HepG2 (cell line): ENCODE data around the gene CKLF. TPM values are rescaled to one million over a fixed set of nuclear protein-coding genes. Genes with fewer than 3 reads are reported as not detected.

Experiments
- CCDC6 ChIP-seq: sonication (generic); formaldehyde crosslinking; IDR thresholded peaks from 2 replicates; pipeline ENCODE4 v1.8.1; 2022; ENCODE audit warnings: mild to moderate bottlenecking, missing genetic modification reagents, moderate library complexity
- GLI4 ChIP-seq: sonication (generic); formaldehyde crosslinking; IDR thresholded peaks from 2 replicates; pipeline ENCODE4 v1.5.1; 2020; ENCODE audit warnings: missing genetic modification reagents, mild to moderate bottlenecking, moderate library complexity, borderline replicate concordance
- GTF2F1 ChIP-seq: fragments of 150-350 bp; IDR thresholded peaks from 2 replicates; pipeline ENCODE4 v1.6.1; 2014; ENCODE audit warnings: low read length
- HDAC1 ChIP-seq: sonication (generic); formaldehyde crosslinking; IDR thresholded peaks from 2 replicates; pipeline ENCODE4 v1.5.1; 2020; ENCODE audit warnings: mild to moderate bottlenecking, missing genetic modification reagents
- HNF4G ChIP-seq, 2 experiments: sonication (generic) in 1 of 2; formaldehyde crosslinking in 1 of 2; IDR thresholded peaks; 2 replicates each; pipeline versions ENCODE4 v1.4.0 to v1.6.1; 2011 to 2020; ENCODE audit warnings: borderline replicate concordance in 2 of 2, low read depth in 2 of 2, mild to moderate bottlenecking in 2 of 2, low read length in 1 of 2, missing genetic modification reagents in 1 of 2, moderate library complexity in 1 of 2
- KLF16 ChIP-seq, 2 experiments: sonication (generic) in 1 of 2; formaldehyde crosslinking in 1 of 2; IDR thresholded peaks; 2 replicates each; pipeline versions ENCODE4 v1.6.1 to v1.8.0; 2016 to 2023; ENCODE audit warnings: missing genetic modification reagents in 2 of 2, missing compliant biosample characterization in 1 of 2
- SMAD3 ChIP-seq: sonication (generic); formaldehyde crosslinking; IDR thresholded peaks from 2 replicates; pipeline ENCODE4 v1.4.0; 2020; ENCODE audit warnings: missing genetic modification reagents
- YY1 ChIP-seq: IDR thresholded peaks from 2 replicates; pipeline ENCODE4 v1.6.1; 2011; ENCODE audit warnings: low read length, low read depth, moderate library complexity, mild to moderate bottlenecking; ENCODE audit not compliant: insufficient read depth, insufficient replicate concordance
- ZNF441 ChIP-seq: sonication (generic); formaldehyde crosslinking; IDR thresholded peaks from 2 replicates; pipeline ENCODE4 v1.7.0; 2021; ENCODE audit warnings: missing genetic modification reagents, borderline replicate concordance
- ZNF616 ChIP-seq: sonication (generic); formaldehyde crosslinking; IDR thresholded peaks from 2 replicates; pipeline ENCODE4 v1.5.0; 2020; ENCODE audit warnings: low read depth, mild to moderate bottlenecking, missing genetic modification reagents
- ZNF773 ChIP-seq: sonication (generic); formaldehyde crosslinking; IDR thresholded peaks from 2 replicates; pipeline ENCODE4 v1.4.0; 2020; ENCODE audit warnings: missing genetic modification reagents, borderline replicate concordance
- polyA plus RNA-seq, 8 experiments: library from polyadenylated mRNA; depleted of rRNA in 3 of 8; stranded (reverse) in 7 of 8; unstranded in 1 of 8; fragments of >200 nt; fragmentation: Illumina TruSeq in 4 of 8; extraction: Trizol in 4 of 8; gene quantifications; 2 replicates each; pipeline versions ENCODE4 v1.2.1 to v1.2.3, GENCODE V29; 2011 to 2016; ENCODE audit warnings: low read depth in 4 of 8, missing spikeins in 1 of 8, mixed read lengths in 1 of 8; ENCODE audit not compliant: insufficient read depth in 1 of 8
- total RNA-seq, 5 experiments: library from RNA; depleted of rRNA; stranded (reverse); fragments of >200 nt; fragmentation: Illumina TruSeq; extraction: Trizol; gene quantifications; 2 replicates each; pipeline ENCODE4 v1.2.3, GENCODE V29; 2016; ENCODE audit warnings: low read depth in 1 of 5
- TF ChIP-seq, protein P1 (sequence below): sonication (generic); formaldehyde crosslinking; IDR thresholded peaks from 2 replicates; pipeline ENCODE4 v1.5.0; 2020; ENCODE audit warnings: missing genetic modification reagents
- TF ChIP-seq, protein P2 (sequence below): sonication (generic); formaldehyde crosslinking; IDR thresholded peaks from 2 replicates; pipeline ENCODE4 v1.5.0; 2020; ENCODE audit warnings: missing genetic modification reagents
- TF ChIP-seq, protein P3 (sequence below): sonication (generic); formaldehyde crosslinking; IDR thresholded peaks from 2 replicates; pipeline ENCODE4 v1.4.0; 2020; ENCODE audit warnings: missing genetic modification reagents, low read depth, mild to moderate bottlenecking, borderline replicate concordance
- TF ChIP-seq, protein P4 (sequence below): sonication (generic); formaldehyde crosslinking; IDR thresholded peaks from 2 replicates; pipeline ENCODE4 v1.5.0; 2020; ENCODE audit warnings: missing genetic modification reagents
- TF ChIP-seq, protein P5 (sequence below): IDR thresholded peaks from 2 replicates; pipeline ENCODE4 v1.6.1; 2016; ENCODE audit warnings: low read depth, control low read depth
- TF ChIP-seq, protein P6 (sequence below): sonication (generic); formaldehyde crosslinking; IDR thresholded peaks from 2 replicates; pipeline ENCODE4 v1.4.0; 2020; ENCODE audit warnings: mild to moderate bottlenecking, missing genetic modification reagents
- TF ChIP-seq, protein P7 (sequence below): sonication (generic); formaldehyde crosslinking; IDR thresholded peaks from 2 replicates; pipeline ENCODE4 v1.8.1; 2023; ENCODE audit warnings: missing genetic modification reagents, inconsistent platforms, borderline replicate concordance

CKLF gene
- total and polyA plus RNA-seq, 2 of the 13 experiments (the other 11 are each of a cell fraction or from before 2014, with no cell fraction given), result 120 to 167 TPM

DNA sequence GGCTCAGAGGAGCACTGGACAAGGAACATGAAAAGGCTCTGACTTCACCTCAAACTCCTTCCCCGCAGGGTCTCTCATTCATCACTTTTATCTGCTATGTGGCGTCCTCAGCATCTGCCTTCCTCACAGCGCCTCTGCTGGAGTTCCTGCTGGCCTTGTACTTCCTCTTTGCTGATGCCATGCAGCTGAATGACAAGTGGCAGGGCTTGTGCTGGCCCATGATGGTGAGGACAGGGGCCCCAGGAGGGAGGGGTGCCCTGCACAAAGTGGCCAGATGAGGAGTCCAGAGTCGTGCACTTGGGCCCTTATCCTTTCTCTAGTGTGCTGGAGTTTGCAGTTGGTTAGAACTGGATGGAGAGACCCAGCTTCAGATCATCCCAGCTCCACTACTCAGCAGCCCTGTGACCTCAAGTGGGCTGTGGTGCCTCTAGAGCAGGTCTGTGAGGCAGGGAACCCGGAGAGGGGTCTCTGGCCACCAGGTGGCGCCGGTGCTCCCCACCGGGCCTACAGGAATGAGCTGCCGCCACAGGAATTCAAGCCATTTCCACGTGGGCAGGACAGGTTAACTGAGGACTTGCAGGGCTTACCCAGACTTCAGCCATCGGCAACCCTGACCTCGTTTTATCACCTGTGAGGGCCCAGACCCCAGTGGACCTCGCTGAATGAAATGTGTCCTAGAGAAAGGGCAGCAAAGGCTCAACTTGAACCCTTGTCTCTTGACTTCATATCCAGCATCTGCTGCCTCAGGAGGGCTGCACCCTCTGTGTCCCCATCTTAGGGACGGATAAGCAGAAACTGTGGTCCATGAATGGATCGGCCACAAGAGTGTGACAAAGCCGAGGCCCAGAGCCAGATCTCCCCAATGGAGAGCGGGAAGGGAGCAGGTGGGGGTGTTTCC lies 56.1 kb downstream of the CKLF start (continued):
- TF ChIP-seq GLI4 (CRISPR knock-in tag) (no peak), ZNF616 (CRISPR knock-in tag) (no peak), ZNF773 (CRISPR knock-in tag) (no peak), KLF16 (CRISPR knock-in tag; IDR thresholded peaks at IDR 0.05) (peak in 1 of 2 experiments; percentile 87; a peak in 2 of 4 replicates), YY1 (peak; percentile 76), GTF2F1 (peak; percentile 67; the same call in 1 of the 2 replicates), CCDC6 (CRISPR knock-in tag) (peak; percentile 19; the same call in 1 of the 2 replicates), SMAD3 (CRISPR knock-in tag) (peak; percentile 71; the same call in 1 of the 2 replicates), ZNF441 (peak; percentile 79), HDAC1 (CRISPR knock-in tag) (peak; percentile 74; the same call in 1 of the 2 replicates), HNF4G (IDR thresholded peaks at IDR 0.05; ENCODE audit: borderline replicate concordance, low read depth, low read length) (no peak), HNF4G (CRISPR knock-in tag; IDR thresholded peaks at IDR 0.05; ENCODE audit: borderline replicate concordance, low read depth) (no peak)
- TF ChIP-seq, protein P1, sequence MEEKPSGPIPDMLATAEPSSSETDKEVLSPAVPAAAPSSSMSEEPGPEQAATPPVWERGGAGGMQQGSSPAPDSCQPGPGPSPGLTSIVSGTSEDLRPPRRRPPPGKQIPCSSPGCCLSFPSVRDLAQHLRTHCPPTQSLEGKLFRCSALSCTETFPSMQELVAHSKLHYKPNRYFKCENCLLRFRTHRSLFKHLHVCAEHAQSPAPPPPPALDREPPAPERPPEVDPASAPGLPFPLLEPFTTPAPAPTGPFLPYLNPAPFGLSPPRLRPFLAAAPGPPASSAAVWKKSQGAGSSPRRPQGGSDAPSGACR (CRISPR knock-in tag), result peak; percentile 87
- TF ChIP-seq, protein P2, sequence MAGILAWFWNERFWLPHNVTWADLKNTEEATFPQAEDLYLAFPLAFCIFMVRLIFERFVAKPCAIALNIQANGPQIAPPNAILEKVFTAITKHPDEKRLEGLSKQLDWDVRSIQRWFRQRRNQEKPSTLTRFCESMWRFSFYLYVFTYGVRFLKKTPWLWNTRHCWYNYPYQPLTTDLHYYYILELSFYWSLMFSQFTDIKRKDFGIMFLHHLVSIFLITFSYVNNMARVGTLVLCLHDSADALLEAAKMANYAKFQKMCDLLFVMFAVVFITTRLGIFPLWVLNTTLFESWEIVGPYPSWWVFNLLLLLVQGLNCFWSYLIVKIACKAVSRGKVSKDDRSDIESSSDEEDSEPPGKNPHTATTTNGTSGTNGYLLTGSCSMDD (CRISPR knock-in tag), result no peak
- TF ChIP-seq, protein P3, sequence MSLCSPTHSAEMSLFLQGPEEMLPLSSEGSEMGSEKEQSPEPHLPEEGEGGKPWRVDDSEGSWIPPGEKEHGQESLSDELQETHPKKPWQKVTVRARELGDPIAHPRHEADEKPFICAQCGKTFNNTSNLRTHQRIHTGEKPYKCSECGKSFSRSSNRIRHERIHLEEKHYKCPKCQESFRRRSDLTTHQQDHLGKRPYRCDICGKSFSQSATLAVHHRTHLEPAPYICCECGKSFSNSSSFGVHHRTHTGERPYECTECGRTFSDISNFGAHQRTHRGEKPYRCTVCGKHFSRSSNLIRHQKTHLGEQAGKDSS (CRISPR knock-in tag), result peak; percentile 84; the same call in 1 of the 2 replicates
- TF ChIP-seq, protein P4, sequence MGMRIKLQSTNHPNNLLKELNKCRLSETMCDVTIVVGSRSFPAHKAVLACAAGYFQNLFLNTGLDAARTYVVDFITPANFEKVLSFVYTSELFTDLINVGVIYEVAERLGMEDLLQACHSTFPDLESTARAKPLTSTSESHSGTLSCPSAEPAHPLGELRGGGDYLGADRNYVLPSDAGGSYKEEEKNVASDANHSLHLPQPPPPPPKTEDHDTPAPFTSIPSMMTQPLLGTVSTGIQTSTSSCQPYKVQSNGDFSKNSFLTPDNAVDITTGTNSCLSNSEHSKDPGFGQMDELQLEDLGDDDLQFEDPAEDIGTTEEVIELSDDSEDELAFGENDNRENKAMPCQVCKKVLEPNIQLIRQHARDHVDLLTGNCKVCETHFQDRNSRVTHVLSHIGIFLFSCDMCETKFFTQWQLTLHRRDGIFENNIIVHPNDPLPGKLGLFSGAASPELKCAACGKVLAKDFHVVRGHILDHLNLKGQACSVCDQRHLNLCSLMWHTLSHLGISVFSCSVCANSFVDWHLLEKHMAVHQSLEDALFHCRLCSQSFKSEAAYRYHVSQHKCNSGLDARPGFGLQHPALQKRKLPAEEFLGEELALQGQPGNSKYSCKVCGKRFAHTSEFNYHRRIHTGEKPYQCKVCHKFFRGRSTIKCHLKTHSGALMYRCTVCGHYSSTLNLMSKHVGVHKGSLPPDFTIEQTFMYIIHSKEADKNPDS (CRISPR knock-in tag), result no peak
- TF ChIP-seq, protein P5, sequence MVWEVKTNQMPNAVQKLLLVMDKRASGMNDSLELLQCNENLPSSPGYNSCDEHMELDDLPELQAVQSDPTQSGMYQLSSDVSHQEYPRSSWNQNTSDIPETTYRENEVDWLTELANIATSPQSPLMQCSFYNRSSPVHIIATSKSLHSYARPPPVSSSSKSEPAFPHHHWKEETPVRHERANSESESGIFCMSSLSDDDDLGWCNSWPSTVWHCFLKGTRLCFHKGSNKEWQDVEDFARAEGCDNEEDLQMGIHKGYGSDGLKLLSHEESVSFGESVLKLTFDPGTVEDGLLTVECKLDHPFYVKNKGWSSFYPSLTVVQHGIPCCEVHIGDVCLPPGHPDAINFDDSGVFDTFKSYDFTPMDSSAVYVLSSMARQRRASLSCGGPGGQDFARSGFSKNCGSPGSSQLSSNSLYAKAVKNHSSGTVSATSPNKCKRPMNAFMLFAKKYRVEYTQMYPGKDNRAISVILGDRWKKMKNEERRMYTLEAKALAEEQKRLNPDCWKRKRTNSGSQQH (CRISPR knock-in tag), result peak; percentile 4; the same call in 1 of the 2 replicates
- TF ChIP-seq, protein P6, sequence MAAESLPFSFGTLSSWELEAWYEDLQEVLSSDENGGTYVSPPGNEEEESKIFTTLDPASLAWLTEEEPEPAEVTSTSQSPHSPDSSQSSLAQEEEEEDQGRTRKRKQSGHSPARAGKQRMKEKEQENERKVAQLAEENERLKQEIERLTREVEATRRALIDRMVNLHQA (CRISPR knock-in tag), result peak; percentile 68; the same call in 1 of the 2 replicates
- TF ChIP-seq, protein P7, sequence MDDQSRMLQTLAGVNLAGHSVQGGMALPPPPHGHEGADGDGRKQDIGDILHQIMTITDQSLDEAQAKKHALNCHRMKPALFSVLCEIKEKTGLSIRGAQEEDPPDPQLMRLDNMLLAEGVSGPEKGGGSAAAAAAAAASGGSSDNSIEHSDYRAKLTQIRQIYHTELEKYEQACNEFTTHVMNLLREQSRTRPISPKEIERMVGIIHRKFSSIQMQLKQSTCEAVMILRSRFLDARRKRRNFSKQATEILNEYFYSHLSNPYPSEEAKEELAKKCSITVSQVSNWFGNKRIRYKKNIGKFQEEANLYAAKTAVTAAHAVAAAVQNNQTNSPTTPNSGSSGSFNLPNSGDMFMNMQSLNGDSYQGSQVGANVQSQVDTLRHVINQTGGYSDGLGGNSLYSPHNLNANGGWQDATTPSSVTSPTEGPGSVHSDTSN, result no peak
